NCI-H2196 treated with DMSO at 0.1 percent for 48 hours (cell line): ENCODE results near the gene ZNF740.
A peak's percentile ranks its signal among the peaks of the same experiment; 100 is the strongest.
"Not testable (repeated sequence)": the region's sequence is repeated elsewhere in the genome, so short reads cannot be mapped to it uniquely, and the experiment has no call there.

Experiments used
- DNase-seq: peaks from one replicate; lab custom pipeline; 2025; ENCODE audit not compliant: unreplicated experiment; lab: John Stamatoyannopoulos, UW

The ZNF740 gene, protein sequence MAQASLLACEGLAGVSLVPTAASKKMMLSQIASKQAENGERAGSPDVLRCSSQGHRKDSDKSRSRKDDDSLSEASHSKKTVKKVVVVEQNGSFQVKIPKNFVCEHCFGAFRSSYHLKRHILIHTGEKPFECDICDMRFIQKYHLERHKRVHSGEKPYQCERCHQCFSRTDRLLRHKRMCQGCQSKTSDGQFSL

DNA sequence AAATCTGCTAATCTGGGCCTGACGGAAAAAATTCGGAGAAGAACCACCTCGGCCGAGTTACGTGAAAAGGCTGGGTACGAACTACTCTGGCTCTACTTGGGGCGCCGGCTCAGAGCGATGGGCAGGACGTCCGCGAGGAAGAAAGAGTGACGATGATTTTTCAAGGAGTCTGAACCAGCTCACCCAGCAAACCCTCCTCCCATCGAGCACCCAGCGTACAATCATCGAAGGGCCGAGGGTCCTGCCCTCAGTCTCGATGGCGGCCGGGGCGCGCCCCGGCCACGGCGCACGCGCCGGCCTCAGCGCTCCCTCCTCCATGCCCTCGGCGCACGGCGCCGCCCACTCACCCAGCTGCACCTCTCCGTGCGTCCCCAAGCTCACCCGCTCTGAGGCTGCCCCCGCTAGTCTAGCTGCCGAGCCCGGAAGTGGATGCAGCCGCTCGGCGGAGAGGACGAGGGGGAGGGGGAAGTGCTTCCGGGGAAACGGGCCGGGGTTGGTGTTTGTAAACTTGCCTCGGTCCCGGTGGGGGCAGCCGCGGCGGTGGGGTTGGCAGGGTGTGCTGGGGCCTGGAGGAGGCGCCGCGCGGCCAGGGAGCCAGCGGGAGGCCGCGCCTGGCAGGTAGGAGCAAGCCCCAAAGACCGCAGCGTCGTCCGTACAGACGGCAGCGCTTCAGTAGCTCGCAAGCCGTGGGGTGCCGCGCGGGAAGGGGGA, at the start of gene ZNF740, which contains the start of gene CSAD:
Gene ZNF740, plus strand, starts transcription at position 503 of the 711 bp plus-strand sequence. CDS start 1,262 bp downstream, outside the sequence.
Gene CSAD, minus strand, starts transcription at position 706 of the 711 bp plus-strand sequence. CDS start 7,455 bp downstream, outside the sequence.
- peak; percentile 98 for DNase-seq

DNA sequence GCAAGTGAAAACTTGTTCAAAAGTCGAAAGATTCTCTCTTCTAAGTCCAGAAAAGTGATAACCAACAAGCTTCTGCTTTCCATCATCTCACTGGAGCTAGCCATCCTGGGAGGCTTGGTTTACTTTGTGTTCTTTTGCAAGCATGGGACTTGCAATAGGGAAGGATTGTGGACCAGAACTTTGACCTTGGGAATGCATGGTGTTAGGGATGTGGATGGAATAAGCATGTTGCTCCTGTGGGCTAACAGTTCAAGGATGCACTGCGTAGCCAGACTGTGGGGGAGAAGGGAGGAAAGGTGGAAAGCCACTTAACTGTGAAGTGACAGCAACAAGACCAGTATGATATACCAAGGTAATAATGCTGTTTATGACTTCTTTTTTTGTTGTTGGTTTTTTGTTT, 48.7 kb upstream of the ZNF740 start:
- DNase-seq, result no peak

GRCh38 chr12:53133722-53134121, 46.8 kb upstream of the ZNF740 start:
- no peak for DNase-seq

GRCh38 chr12:53143355-53143754, 37.2 kb upstream of the ZNF740 start:
- DNase-seq, result no peak

GRCh38 chr12:53145383-53146260, 34.9 kb upstream of the ZNF740 start:
- no peak for DNase-seq

DNA sequence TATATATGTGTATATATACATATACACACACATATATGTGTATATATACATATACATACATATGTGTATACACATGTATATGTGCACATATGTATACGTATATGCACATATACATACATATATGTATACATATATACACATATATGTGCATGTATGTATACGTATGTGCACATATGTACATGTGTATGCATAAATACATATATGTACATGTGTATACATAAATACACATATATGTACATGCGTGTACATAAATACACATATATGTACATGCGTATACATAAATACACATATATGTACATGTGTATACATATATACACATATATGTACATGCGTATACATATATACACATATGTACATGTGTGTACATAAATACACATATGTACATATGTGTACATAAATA, 33.3 kb upstream of the ZNF740 start:
- no peak for DNase-seq

DNA sequence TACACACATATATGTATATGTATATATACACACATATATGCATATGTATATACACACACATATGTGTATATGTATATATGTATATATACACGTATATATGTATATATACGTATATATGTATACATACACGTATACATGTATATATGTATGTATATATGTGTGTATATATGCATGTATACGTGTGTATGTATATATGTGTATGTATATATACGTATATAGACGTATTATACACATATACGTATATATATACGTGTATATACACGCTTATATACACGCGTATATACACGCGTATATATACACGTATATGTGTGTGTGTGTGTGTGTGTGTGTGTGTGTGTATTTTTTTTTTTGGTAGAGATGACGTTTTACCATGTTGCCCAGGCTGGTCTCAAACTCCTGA, 32.9 kb upstream of the ZNF740 start:
- no peak for DNase-seq

- no peak for DNase-seq
Observed at GRCh38 chr12:53151039-53151438, 29.5 kb upstream of the ZNF740 start.

GRCh38 chr12:53152390-53152789, 28.1 kb upstream of the ZNF740 start:
- no peak for DNase-seq

DNA sequence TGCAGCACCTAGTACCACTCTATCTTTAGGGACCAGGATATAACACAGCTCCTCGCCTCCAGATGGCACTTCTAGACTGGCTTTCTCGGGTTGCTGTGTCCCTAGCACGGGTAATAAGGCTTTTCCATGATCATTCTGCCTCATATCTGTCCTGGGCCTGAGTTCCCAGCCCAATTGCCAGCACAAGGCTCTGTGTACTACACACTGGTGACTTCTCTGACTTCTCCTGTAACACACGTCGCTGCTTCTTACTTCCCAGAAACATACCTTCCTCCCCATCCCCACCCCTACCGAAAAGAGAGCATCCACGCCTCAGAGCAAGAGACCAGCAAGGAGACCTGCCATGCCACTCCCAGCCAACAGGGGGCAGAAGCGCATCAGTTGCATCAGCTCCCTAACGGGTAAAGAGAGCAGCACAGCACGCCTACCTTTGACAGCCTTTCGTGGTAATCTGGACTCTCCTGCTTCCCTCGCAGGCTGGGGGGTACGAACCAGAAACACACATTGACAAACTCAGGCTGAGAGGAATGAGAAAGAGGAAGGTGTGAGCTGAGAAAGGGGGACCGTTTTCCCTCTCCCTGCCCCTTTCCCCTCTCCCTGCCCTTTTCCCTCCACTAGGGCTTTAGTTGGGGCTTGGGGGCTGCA, 21.2 kb upstream of the ZNF740 start:
- peak; percentile 76 for DNase-seq

GRCh38 chr12:53160000-53160399, 20.5 kb upstream of the ZNF740 start:
- DNase-seq, result no peak

DNA sequence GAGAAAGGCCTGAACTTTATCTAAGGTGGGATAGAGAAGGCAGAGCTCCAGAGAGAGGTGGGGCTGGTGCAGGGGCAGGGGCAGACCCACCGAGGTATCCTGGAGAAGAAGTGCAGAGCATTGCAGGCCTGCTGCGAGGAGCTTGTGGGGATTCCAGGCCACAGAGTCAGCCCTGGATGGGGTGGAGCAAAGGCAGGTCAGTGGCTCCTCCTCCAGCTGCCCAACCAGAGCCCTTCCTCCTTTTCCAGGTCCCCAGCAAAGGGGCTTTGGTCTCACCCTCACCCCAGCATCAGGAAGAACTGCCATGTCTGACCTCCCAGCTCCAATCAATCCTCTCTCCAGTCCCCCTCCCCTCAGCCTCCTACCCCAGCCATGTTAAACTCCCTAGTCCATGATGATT, 19.8 kb upstream of the ZNF740 start:
- DNase-seq, result no peak

GRCh38 chr12:53161119-53161911, 19.2 kb upstream of the ZNF740 start:
- no peak for DNase-seq

DNA sequence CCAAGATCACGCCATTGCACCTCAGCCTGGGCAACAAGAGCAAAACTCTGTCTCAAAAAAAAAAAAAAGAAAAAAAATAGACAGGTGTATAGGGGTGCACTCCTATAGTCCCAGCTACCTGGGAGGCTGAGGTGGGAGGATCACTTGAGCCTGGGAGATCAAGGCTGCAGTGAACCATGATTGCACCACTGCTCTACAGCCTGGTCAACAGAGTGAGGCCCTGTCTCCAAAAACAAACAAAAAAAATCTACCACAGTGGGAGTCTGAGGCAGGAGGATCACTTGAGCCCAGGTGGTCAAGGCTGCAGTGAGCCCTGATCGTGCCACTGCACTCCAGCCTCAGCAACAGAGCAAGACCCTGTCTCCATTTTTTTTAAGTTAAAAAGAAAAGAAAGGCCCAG, 17.5 kb upstream of the ZNF740 start:
- DNase-seq, result not testable (repeated sequence)

DNA sequence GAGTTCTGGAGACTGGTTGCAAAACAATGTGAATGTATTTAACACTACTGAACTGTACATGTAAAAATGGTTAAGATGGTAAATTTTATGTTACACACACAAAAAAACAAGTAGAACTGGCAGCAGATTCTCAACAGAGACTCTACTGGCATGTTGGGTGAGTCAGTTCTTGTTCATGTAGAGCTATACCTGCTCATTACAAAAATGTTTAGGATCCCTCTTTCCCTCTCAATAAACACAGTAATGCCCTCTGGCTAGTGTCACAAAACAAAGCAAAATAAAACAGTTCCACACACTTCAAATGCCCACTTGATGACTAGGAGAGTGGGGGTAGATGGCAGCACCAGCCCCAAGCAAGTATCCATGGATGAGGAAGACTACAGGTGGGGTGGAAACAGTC, 13.7 kb upstream of the ZNF740 start:
- no peak for DNase-seq

GRCh38 chr12:53169644-53170043, 10.9 kb upstream of the ZNF740 start:
- DNase-seq, result no peak

GRCh38 chr12:53170215-53170614, 10.3 kb upstream of the ZNF740 start:
- DNase-seq, result no peak

- no peak for DNase-seq
Observed at GRCh38 chr12:53170876-53171724, 9.4 kb upstream of the ZNF740 start.

DNA sequence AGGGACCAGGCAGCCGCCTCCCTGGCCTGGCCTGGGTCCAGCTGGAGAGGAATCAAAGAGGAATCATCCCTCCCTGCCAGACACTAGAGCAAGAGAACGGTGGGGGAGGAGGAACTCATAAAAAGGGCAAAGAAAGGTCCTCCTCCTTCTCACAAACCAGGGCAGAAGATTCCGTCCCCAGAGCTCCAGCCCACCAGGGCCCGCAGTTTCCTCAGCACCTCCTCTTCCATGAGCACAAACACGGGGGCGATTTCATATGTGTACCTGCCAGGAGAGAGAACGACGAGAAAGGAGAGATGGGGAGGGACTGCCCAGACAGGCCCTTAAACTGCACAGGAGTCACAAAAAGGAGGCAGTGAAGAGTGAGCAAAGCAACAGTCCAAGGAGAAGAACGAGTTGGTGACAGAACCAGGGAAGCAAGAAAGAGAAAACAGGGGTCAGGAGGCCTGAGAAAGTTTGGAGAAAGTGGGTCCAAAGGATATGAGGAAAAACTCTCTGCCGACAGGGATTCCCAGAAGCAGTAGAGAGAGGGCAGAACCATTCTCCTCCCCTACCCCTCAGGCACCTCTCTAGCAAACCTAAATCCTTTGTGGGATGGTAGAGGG, 8.7 kb upstream of the ZNF740 start:
- DNase-seq, result peak; percentile 55
